COR-L47 (cell line): ENCODE measurements around the gene SLC1A1.
"Not testable (repeated sequence)": the region's sequence is repeated elsewhere in the genome, so short reads cannot be mapped to it uniquely, and the experiment has no call there.

Source experiments
- DNase-seq: peaks from one replicate; lab custom pipeline; 2025; lab: John Stamatoyannopoulos, UW

Gene SLC1A1

GRCh38 chr9:4506490-4506889, 16.2 kb downstream of the SLC1A1 start:
- DNase-seq, result no peak

- no peak for DNase-seq
Observed at GRCh38 chr9:4507306-4508130, 17.2 kb downstream of the SLC1A1 start.

- DNase-seq, result no peak
Observed at GRCh38 chr9:4508246-4508906, 18.1 kb downstream of the SLC1A1 start.

- DNase-seq, result no peak
Observed at GRCh38 chr9:4508907-4509589, 18.8 kb downstream of the SLC1A1 start.

- no peak for DNase-seq
Observed at GRCh38 chr9:4509590-4509984, 19.3 kb downstream of the SLC1A1 start.

- no peak for DNase-seq
Observed at GRCh38 chr9:4510546-4511322, 20.5 kb downstream of the SLC1A1 start.

GRCh38 chr9:4514252-4515128, 24.2 kb downstream of the SLC1A1 start:
- DNase-seq, result no peak

- DNase-seq, result no peak
Observed at GRCh38 chr9:4515958-4516375, 25.7 kb downstream of the SLC1A1 start.

- no peak for DNase-seq
Observed at GRCh38 chr9:4517274-4517673, 27.0 kb downstream of the SLC1A1 start.

GRCh38 chr9:4519604-4520003, 29.3 kb downstream of the SLC1A1 start:
- no peak for DNase-seq

- DNase-seq, result no peak
Observed at GRCh38 chr9:4520055-4520454, 29.8 kb downstream of the SLC1A1 start.

- peak; percentile 3 for DNase-seq
Observed at GRCh38 chr9:4530375-4530774, 40.1 kb downstream of the SLC1A1 start.

GRCh38 chr9:4530831-4531230, 40.6 kb downstream of the SLC1A1 start:
- not testable (repeated sequence) for DNase-seq

GRCh38 chr9:4531355-4531754, 41.1 kb downstream of the SLC1A1 start:
- DNase-seq, result not testable (repeated sequence)

GRCh38 chr9:4533881-4534280, 43.6 kb downstream of the SLC1A1 start:
- DNase-seq, result not testable (repeated sequence)

- not testable (repeated sequence) for DNase-seq
Observed at GRCh38 chr9:4536196-4536595, 45.9 kb downstream of the SLC1A1 start.

GRCh38 chr9:4537581-4537980, 47.3 kb downstream of the SLC1A1 start:
- no peak for DNase-seq

- DNase-seq, result no peak
Observed at GRCh38 chr9:4538107-4538506, 47.8 kb downstream of the SLC1A1 start.

GRCh38 chr9:4538621-4539020, 48.4 kb downstream of the SLC1A1 start:
- DNase-seq, result no peak

- no peak for DNase-seq
Observed at GRCh38 chr9:4540425-4540824, 50.2 kb downstream of the SLC1A1 start.

GRCh38 chr9:4541281-4541680, 51.0 kb downstream of the SLC1A1 start:
- DNase-seq, result no peak
